Heart right ventricle (tissue), 16 donors: ENCODE results near the gene TTC31. TPM values are rescaled to one million over a fixed set of nuclear protein-coding genes. Genes with fewer than 3 reads are reported as not detected.

Experiments
- ATAC-seq, 8 donors: fragments of 200-7000 bp; cut with Tn5 transposase; one replicate each; pipeline ENCODE4 v1.9.1; 2020; ENCODE audit warnings: mild to moderate bottlenecking in 8 of 8, moderate library complexity in 8 of 8, moderate number of reproducible peaks in 1 of 8
- DNase-seq, 2 donors: peaks; one replicate each; pipeline ENCODE4 v3.0.0-alpha.2; 2020
- H3K27ac ChIP-seq, 10 donors: fragments of 200-600 bp; sonication (generic) in 2 of 10; one replicate each; pipeline versions ENCODE4 v1.5.0 to v1.8.0; 2020 to 2022; ENCODE audit warnings: mild to moderate bottlenecking in 3 of 10
- H3K27me3 ChIP-seq, 7 donors: fragments of 200-600 bp; one replicate each; pipeline ENCODE4 v1.8.0; 2021 to 2022; ENCODE audit warnings: mild to moderate bottlenecking in 2 of 7
- H3K36me3 ChIP-seq, 9 donors: fragments of 200-600 bp; sonication (generic) in 1 of 9; one replicate each; pipeline versions ENCODE4 v1.5.0 to v1.8.0; 2020 to 2022; ENCODE audit warnings: mild to moderate bottlenecking in 2 of 9
- H3K4me1 ChIP-seq, 9 donors: fragments of 200-600 bp; sonication (generic) in 1 of 9; one replicate each; pipeline versions ENCODE4 v1.5.0 to v1.8.0; 2020 to 2022; ENCODE audit warnings: mild to moderate bottlenecking in 4 of 9
- H3K4me3 ChIP-seq, 10 donors: fragments of 200-600 bp; sonication (generic) in 2 of 10; one replicate each; pipeline versions ENCODE4 v1.5.0 to v1.8.0; 2020 to 2022; ENCODE audit warnings: mild to moderate bottlenecking in 7 of 10, moderate library complexity in 2 of 10
- H3K9me3 ChIP-seq, 11 donors: fragments of 200-600 bp in 10 of 11; sonication (generic) in 2 of 11; one replicate each; pipeline versions ENCODE4 v1.5.0 to v1.8.0; 2013 to 2022; ENCODE audit warnings: mild to moderate bottlenecking in 2 of 11, control low read depth in 1 of 11, moderate library complexity in 1 of 11
- WGBS, 2 donors: extraction: QIAGEN DNeasy Blood & Tissue Kit; methylation state at CpG; one replicate each; pipeline ENCODE4 v1.1.7; 2013; ENCODE audit warnings: inconsistent platforms in 1 of 2; 5-methylcytosine and 5-hydroxymethylcytosine counted together
- intact Hi-C, 10 donors: fragments of 100-400 bp; cut with DNase I; formaldehyde crosslinking; loops; one replicate each; pipeline versions ENCODE4 v1.11.1 to v1.14.2; 2022
- polyA plus RNA-seq, 2 donors: library from polyadenylated mRNA; stranded (reverse); fragments of 200-250 nt; gene quantifications; one replicate each; pipeline ENCODE4 v1.2.3, GENCODE V29; 2013
- total RNA-seq, 10 donors: library from RNA; stranded (reverse); fragmentation: NEBNext Ultra II Directional in 3 of 10; extraction: Animal tissue kit (Norgen Biotek cat#: 25700) in 3 of 10; gene quantifications; one replicate each; pipeline versions ENCODE4 v1.2.1 to v1.2.4, GENCODE V29; 2021 to 2023
- TF ChIP-seq, protein P1 (sequence below), 9 donors: fragments of 200-600 bp; sonication (generic) in 2 of 9; IDR thresholded peaks; one replicate each; pipeline versions ENCODE4 v1.5.0 to v1.8.0; 2021 to 2022; ENCODE audit warnings: antibody characterized with exemption in 9 of 9, mild to moderate bottlenecking in 5 of 9, moderate library complexity in 1 of 9
- donor health status: Arrhythmogenic right ventricular cardiomyopathy.
- donor health status: ischemic (EF 13 %, LVEDD 7.1; RV severe dilation, severe dysfunction).
- donor health status: healthy with polysubstance abuse.
- donor health status: DM: no; HTN: yes; CAD: no.
- donor health status: DM: no; HTN: no; CAD: no.
- donor health status: ischemic (EF 25% LVEDD 6.9; RV normal size, moderate dysfunction).
- donor health status: ischemic (EF 25% LVEDD 5.7; RV mildly dilated, moderate dysfunction).
- donor health status: healthy.
- donor health status: DM: yes; HTN: yes; CAD: no.
- donor health status: Ischemic cardiomyopathy.
- donor health status: ischemic (EF 35%, LVEDD 5.7; RV mildly dilated, moderate dysfunction).
- donor health status: nonischemic (EF 11% LVEDD 7.7; RV severe dilation, severe dysfunction).
- donor health status: DM: yes; HTN: yes; CAD: no.
- donor health status: PGD.
- donor health status: ischemic (EF 29% LVEDD 5.4; RV normal size, mild dysfunction).
- donor health status: nonischemic (EF 23%, LVEDD 6.1; RV moderate dilation, normal function).

TTC31 gene
- total and polyA plus RNA-seq, 12 donors = 7.2 to 18.7 (median 9.4) TPM

- Histone ChIP-seq H3K9me3 (no peaks in the 10 kb centered on the region), H3K4me3 (peak overlapping the region; percentile 46 to 87 (median 80)), H3K27me3 (no peaks in the 10 kb centered on the region), H3K27ac (peak overlapping the region; percentile 50 to 95 (median 88)), H3K4me1 (peaks cover 5 to 34% (median 25%) of the 10 kb centered on the region in 9 donors), H3K36me3 (peaks cover 0 to 34% (median 13%) of the 10 kb centered on the region in 9 donors)
- TF ChIP-seq, protein P1, sequence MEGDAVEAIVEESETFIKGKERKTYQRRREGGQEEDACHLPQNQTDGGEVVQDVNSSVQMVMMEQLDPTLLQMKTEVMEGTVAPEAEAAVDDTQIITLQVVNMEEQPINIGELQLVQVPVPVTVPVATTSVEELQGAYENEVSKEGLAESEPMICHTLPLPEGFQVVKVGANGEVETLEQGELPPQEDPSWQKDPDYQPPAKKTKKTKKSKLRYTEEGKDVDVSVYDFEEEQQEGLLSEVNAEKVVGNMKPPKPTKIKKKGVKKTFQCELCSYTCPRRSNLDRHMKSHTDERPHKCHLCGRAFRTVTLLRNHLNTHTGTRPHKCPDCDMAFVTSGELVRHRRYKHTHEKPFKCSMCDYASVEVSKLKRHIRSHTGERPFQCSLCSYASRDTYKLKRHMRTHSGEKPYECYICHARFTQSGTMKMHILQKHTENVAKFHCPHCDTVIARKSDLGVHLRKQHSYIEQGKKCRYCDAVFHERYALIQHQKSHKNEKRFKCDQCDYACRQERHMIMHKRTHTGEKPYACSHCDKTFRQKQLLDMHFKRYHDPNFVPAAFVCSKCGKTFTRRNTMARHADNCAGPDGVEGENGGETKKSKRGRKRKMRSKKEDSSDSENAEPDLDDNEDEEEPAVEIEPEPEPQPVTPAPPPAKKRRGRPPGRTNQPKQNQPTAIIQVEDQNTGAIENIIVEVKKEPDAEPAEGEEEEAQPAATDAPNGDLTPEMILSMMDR (IDR thresholded peaks at IDR 0.05) = no peak
- DNase-seq = no peak
- peak in 1 of 8 donors; percentile 5 for ATAC-seq
- intact Hi-C loops = loop anchor here in 2 of 10 donors (1.0 to 5.0 kb wide), 3 partner anchors 13 to 54 kb away; partner anchors contain the start of genes INO80B (in 1 of the 2) and WBP1 (in 1 of the 2)
- 58 to 62% methylated on average over 16 of the region's 16 CpGs for WGBS, 2 donors
Measured at GRCh38 chr2:74471332-74472065, 11.4 kb upstream of the TTC31 start.

DNA sequence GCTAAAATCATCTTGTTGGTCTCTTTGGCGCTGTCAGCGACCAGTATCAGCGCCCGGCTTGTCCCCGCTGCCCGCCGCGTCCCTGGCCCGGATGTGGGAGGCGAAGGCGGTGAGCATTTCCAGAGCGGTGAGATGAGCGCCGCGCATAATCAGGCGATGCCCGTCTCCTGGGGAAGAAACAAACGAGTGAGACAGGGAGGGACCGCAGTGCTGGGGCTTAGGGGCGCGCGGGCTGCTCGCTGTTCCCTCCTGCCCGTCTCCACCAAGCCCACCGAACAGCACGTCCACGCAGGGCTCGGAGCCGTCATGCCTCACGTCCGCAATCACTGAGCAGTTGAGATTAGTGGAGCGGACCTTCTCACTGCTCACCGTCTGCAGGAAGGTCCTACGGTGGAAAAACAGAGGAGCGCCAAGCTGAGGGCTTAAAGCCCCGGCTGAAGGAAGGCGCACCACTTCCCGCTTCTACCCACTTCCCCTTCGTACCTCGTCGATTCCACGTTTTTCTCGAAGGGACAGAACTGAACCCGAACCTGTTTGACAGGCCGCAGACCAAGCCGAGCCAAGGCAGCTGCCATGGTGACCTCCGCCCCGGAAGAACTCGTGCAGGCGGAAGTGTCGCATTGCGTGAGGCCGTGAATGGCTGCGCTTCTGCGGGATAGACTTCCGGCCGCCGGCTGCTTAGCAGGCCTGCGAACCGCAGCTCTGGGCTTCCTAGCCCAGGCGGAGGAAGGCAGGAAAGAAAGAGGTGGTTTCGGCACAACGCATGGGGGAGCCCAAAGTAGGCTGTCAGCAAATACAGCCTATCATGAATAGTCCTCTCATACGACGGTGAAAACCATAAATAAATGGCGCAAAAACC, 10.6 kb upstream of the TTC31 start, which contains the start of gene MRPL53:
MRPL53 (minus strand) TSS at position 595 of the 859 bp plus-strand sequence; CDS start at position 575, 20 bp downstream.
- H3K4me3 ChIP-seq = peak within 1 kb of the TSS; percentile 46 to 87 (median 80)
- TF ChIP-seq, protein P1 (IDR thresholded peaks at IDR 0.05) = no peak
- H3K27me3 ChIP-seq = no peaks in the 10 kb centered on the region
- peak within 1 kb of the TSS; percentile 50 to 95 (median 88) for H3K27ac ChIP-seq
- intact Hi-C loops = loop anchor here in 2 of 10 donors (1.0 to 5.0 kb wide), 3 partner anchors 14 to 55 kb away; partner anchors contain the start of genes INO80B (in 1 of the 2) and WBP1 (in 1 of the 2)
- 1% methylated on average over 66 of the region's 66 CpGs for WGBS, 2 donors
- peaks cover 0 to 42% (median 13%) of the 10 kb centered on the region in 9 donors for H3K36me3 ChIP-seq
- peaks cover 5 to 36% (median 25%) of the 10 kb centered on the region in 9 donors for H3K4me1 ChIP-seq
- DNase-seq (peak; percentile 96), ATAC-seq (peak; percentile 91 to 98 (median 97))
- no peaks in the 10 kb centered on the region for H3K9me3 ChIP-seq

DNA sequence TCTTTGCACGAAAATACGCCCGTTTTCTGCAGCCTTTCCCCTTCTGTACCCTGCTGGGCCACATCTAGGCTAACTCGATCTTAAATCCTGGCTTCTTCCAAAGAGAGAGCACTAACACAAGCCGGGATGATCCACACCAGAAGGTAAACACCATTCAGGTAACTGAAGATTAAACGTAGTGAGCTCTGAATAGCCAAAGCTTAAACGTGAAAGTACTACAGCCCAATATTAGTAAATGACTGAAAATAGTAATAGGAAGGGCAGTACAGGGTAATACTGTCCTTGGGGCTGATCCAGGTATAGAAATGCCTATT, 10.0 kb upstream of the TTC31 start:
- ATAC-seq (peak in 5 of 8 donors; percentile 1 to 23 (median 13)), DNase-seq (no peak)
- peak overlapping the region; percentile 50 to 95 (median 88) for H3K27ac ChIP-seq
- intact Hi-C loops = loop anchor here in 2 of 10 donors (1.0 to 5.0 kb wide), 3 partner anchors 15 to 56 kb away; partner anchors contain the start of genes INO80B (in 1 of the 2) and WBP1 (in 1 of the 2)
- peaks cover 0 to 48% (median 13%) of the 10 kb centered on the region in 9 donors for H3K36me3 ChIP-seq
- WGBS, 2 donors = 16% methylated on average over 7 of the region's 7 CpGs
- no peaks in the 10 kb centered on the region for H3K27me3 ChIP-seq
- peak overlapping the region; percentile 46 to 87 (median 80) for H3K4me3 ChIP-seq
- TF ChIP-seq, protein P1 (IDR thresholded peaks at IDR 0.05) = no peak
- peaks cover 5 to 39% (median 25%) of the 10 kb centered on the region in 9 donors for H3K4me1 ChIP-seq
- no peaks in the 10 kb centered on the region for H3K9me3 ChIP-seq

DNA sequence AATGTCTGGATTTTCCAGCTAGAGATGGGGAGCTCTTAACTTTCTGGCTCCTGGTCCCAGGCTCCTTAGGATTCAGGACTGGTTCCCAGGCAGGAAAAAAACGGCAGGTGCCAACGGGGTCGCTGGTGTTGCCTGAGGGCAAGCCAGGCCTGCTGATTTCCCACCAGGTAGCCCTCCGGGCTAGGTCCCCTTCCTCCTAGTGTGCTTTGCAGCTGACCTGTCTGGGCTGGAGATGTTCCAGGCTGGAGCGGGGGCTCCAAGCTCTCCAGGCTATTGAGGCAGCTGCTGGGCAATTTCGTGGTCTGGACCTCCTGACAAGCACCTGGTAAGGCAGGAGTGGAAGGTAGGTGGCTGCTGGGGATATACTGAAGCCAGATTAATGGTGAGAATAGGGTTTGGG, 8.4 kb upstream of the TTC31 start:
- no peak for ATAC-seq
- Histone ChIP-seq H3K9me3 (no peaks in the 10 kb centered on the region), H3K36me3 (peaks cover 0 to 62% (median 13%) of the 10 kb centered on the region in 9 donors), H3K4me3 (no peak overlapping the region), H3K27me3 (no peaks in the 10 kb centered on the region), H3K4me1 (peaks cover 5 to 39% (median 27%) of the 10 kb centered on the region in 9 donors), H3K27ac (no peak overlapping the region)
- 96 to 98% methylated on average over 6 of the region's 6 CpGs for WGBS, 2 donors
- no peak for DNase-seq
- intact Hi-C loops = loop anchor here in 1 of 10 donors (5.0 kb wide), 1 partner anchor 57 kb away; no protein-coding TSS in a partner anchor
- TF ChIP-seq, protein P1 (IDR thresholded peaks at IDR 0.05) = no peak
